Prostate gland (tissue), 2 donors: ENCODE results near the gene ITGB8.

Experiments
- CTCF ChIP-seq, 4 experiments: fragments of 200-600 bp in 2 of 4; fragments of 450-650 bp in 2 of 4; sonication (generic) in 2 of 4; IDR thresholded peaks; 1 replicate in 3 of 4; 2 replicates in 1 of 4; pipeline ENCODE4 v1.5.1; 2016 to 2019; ENCODE audit warnings: antibody characterized with exemption in 4 of 4, mild to moderate bottlenecking in 2 of 4, moderate library complexity in 2 of 4
- POLR2A ChIP-seq: fragments of 450-650 bp; IDR thresholded peaks from one replicate; pipeline ENCODE4 v1.6.1; 2016; ENCODE audit warnings: antibody characterized with exemption, mild to moderate bottlenecking
- POLR2AphosphoS5 ChIP-seq: sonication (generic); formaldehyde crosslinking; IDR thresholded peaks from one replicate; pipeline ENCODE4 v1.6.1; 2017; ENCODE audit warnings: antibody characterized with exemption

- TF ChIP-seq CTCF (IDR thresholded peaks at IDR 0.05) (no peak), POLR2A (no peak), POLR2AphosphoS5 (no peak)
These were observed 24.3 kb upstream of the ITGB8 start for GRCh38 chr7:20306180-20306946.
